Lower leg skin (tissue), 4 donors: Measurements from ENCODE around the gene LEKR1. TPM values are rescaled to one million over a fixed set of nuclear protein-coding genes. Genes with fewer than 3 reads are reported as not detected.
"Not testable (repeated sequence)": the region's sequence is repeated elsewhere in the genome, so short reads cannot be mapped to it uniquely, and the experiment has no call there.

ENCODE experiments used
- DNase-seq, 2 donors: peaks; one replicate each; pipeline ENCODE4 v3.0.0-alpha.2; 2019; ENCODE audit warnings: low spot score in 2 of 2
- H3K4me3 ChIP-seq: fragments of 200-600 bp; sonication (generic); 2 replicates; pipeline ENCODE4 v1.5.1; 2017; ENCODE audit warnings: mild to moderate bottlenecking, low read depth; ENCODE audit not compliant: poor library complexity, severe bottlenecking
- CTCF ChIP-seq, 3 donors: fragments of 450-650 bp; IDR thresholded peaks; one replicate each; pipeline ENCODE4 v1.5.1; 2016; ENCODE audit warnings: antibody characterized with exemption in 3 of 3, mild to moderate bottlenecking in 3 of 3, moderate library complexity in 2 of 3
- POLR2A ChIP-seq, 2 donors: fragments of 450-650 bp; IDR thresholded peaks; one replicate each; pipeline ENCODE4 v1.6.1; 2016 to 2017; ENCODE audit warnings: antibody characterized with exemption in 2 of 2, mild to moderate bottlenecking in 1 of 2, moderate library complexity in 1 of 2
- WGBS, 2 donors: methylation state at CpG; one replicate each; pipeline ENCODE4 v1.1.5; 2018; 5-methylcytosine and 5-hydroxymethylcytosine counted together
- intact Hi-C: fragments of 100-400 bp; cut with DNase I; formaldehyde crosslinking; loops from one replicate; pipeline ENCODE4 v1.15.0; 2023; ENCODE audit warnings: low total_unique reads
- total RNA-seq, 4 donors: library from RNA; depleted of rRNA; stranded (reverse); fragments of >200 nt; gene quantifications; one replicate each; pipeline ENCODE4 v1.1.0, GENCODE V29; 2016

LEKR1 gene
- total RNA-seq, 4 donors from 2014 or later = 0.39 to 2.5 (median 0.89) TPM; not detected in 1

DNA sequence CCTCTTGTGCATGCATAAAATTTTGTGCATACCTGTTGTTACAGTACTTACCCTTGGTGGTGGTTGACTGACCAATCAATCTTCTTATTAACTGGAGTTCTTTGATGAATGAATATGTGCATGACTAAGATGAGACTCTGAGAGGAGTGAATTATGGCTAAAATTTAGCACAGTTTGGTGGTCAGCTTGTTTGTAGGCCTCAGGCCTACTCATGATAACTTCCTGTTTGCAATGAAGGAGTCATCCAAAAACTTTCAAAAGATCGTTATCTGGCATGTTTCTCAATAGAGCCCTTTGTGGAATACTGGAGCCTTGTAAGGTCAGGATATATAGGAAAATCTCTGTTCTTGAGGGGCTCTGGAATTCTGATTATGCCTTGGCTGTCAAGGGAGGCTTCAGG is 66.5 kb downstream of the LEKR1 start:
- no peak for DNase-seq
- WGBS, 2 donors = 80 to 84% methylated on average over 1 of the region's 1 CpG
- intact Hi-C loops = no loop called here
- TF ChIP-seq POLR2A (IDR thresholded peaks at IDR 0.05) (no peak), CTCF (IDR thresholded peaks at IDR 0.05) (no peak)
- H3K4me3 ChIP-seq = no peak overlapping the region

DNA sequence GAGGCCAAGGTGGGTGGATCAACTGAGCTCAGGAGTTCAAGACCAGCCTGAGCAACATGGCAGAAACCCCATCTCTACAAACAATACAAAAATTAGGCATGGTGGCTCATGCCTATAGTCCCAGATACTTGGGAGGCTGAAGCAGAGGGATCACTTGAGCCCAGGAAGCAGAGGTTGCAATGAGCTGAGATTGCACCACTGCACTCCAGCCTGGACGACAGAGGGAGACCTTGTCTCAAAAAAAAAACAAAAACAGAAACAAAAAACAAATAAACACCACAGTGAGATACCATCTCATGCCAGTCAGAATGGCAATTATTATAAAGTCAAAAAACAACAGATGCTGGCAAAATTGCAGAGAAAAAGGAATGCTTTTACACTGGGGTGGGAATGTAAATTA is 69.2 kb downstream of the LEKR1 start:
- H3K4me3 ChIP-seq, DNase-seq, intact Hi-C loops: not testable (repeated sequence)
- WGBS, 2 donors = 76 to 96% methylated on average over 1 of the region's 1 CpG

GRCh38 chr3:156897851-156898250 is 71.7 kb downstream of the LEKR1 start:
- 94 to 95% methylated on average over 1 of the region's 1 CpG for WGBS, 2 donors
- intact Hi-C loops, H3K4me3 ChIP-seq, DNase-seq: not testable (repeated sequence)

GRCh38 chr3:156898296-156898880 is 72.2 kb downstream of the LEKR1 start:
- WGBS, 2 donors = 79 to 88% methylated on average over 5 of the region's 5 CpGs
- no peak for DNase-seq
- no peak for TF ChIP-seq POLR2A (IDR thresholded peaks at IDR 0.05)
- TF ChIP-seq CTCF (IDR thresholded peaks at IDR 0.05) = no peak
- no peak overlapping the region for H3K4me3 ChIP-seq
- intact Hi-C loops = no loop called here

DNA sequence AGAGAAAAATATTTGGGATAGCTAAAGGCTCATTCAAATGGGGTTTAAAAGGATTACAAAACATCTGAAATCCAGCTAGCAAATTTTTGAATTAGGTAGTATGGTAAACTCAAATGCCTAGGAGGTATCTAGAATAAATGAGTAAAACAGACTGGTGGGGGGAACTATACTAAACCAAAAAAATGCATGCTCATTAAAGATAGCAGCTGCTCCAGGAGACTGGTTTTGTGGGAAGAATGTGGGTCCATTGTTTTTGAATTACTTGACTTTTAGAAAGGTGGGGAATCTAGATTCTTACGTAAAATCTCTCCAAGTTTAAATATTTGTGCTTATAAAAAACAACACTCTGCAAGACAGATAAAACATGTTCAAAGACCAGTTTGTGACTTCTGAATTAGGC is 73.8 kb downstream of the LEKR1 start:
- WGBS, 2 donors = 86 to 89% methylated on average over 1 of the region's 1 CpG
- no peak overlapping the region for H3K4me3 ChIP-seq
- intact Hi-C loops = no loop called here
- no peak for DNase-seq
- no peak for TF ChIP-seq POLR2A (IDR thresholded peaks at IDR 0.05)
- no peak for TF ChIP-seq CTCF (IDR thresholded peaks at IDR 0.05)

GRCh38 chr3:156902916-156903315 is 76.8 kb downstream of the LEKR1 start:
- H3K4me3 ChIP-seq = no peak overlapping the region
- intact Hi-C loops = no loop called here
- DNase-seq = no peak
- TF ChIP-seq POLR2A (IDR thresholded peaks at IDR 0.05) = no peak
- no peak for TF ChIP-seq CTCF (IDR thresholded peaks at IDR 0.05)

GRCh38 chr3:156906275-156906674 is 80.1 kb downstream of the LEKR1 start:
- intact Hi-C loops = no loop called here
- WGBS, 2 donors = 90 to 99% methylated on average over 2 of the region's 2 CpGs
- no peak for DNase-seq
- H3K4me3 ChIP-seq = no peak overlapping the region
- TF ChIP-seq POLR2A (IDR thresholded peaks at IDR 0.05) (no peak), CTCF (IDR thresholded peaks at IDR 0.05) (no peak)
